GM21825 (cell line): Measurements from ENCODE around the gene RRAGC.
A peak's percentile ranks its signal among the peaks of the same experiment; 100 is the strongest.

Experiments used
- ATAC-seq: cut with Tn5 transposase; IDR thresholded peaks from one replicate; pipeline ENCODE4 v1.9.1; 2021; ENCODE audit warnings: mild to moderate bottlenecking, moderate library complexity; ENCODE audit not compliant: unreplicated experiment

Gene RRAGC, protein sequence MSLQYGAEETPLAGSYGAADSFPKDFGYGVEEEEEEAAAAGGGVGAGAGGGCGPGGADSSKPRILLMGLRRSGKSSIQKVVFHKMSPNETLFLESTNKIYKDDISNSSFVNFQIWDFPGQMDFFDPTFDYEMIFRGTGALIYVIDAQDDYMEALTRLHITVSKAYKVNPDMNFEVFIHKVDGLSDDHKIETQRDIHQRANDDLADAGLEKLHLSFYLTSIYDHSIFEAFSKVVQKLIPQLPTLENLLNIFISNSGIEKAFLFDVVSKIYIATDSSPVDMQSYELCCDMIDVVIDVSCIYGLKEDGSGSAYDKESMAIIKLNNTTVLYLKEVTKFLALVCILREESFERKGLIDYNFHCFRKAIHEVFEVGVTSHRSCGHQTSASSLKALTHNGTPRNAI

DNA sequence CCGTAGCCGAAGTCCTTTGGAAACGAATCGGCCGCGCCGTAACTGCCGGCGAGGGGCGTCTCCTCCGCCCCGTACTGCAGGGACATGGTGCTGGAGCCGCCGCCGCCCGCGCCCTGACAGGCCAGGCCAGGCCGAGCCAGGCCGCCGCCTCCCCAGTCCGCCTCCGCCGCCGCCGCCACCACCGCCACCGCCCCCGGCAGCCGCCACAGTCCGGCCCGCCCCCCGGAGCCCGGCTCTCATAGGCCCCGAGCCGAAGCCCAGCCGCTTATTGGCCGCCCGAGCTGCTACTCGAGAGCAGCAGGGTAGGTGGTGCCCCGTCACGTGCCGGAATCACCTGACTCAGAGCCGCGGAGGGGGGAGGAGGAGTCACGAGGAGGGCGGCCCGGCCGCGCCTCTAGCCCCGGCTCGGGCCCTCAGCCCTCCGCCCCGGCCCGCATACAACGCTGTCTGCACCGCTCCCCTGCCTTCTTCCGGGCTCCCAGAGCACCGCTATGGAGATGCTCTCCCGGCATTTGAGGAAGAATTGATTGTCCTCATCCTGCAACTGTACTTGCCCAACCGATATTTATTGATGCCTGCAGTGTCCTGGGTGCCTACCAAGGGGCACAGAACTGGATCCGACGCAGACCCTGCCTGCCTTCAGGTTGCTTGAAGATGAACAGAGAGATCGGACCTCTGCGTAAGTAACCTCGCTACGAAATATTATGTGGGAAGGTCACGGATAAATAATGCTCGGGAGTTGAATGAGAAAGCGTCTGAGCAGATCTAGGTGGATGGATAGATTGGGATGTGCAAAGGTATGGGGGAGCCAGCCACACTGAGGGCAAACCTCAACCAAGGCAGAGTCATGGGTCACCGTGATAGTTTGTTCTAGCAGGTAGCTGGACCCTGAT, at the start of gene RRAGC:
Gene RRAGC, minus strand, starts transcription at position 212 of the 893 bp plus-strand sequence. Its CDS starts 126 bp downstream, at position 86.
- peak; percentile 85 for ATAC-seq

DNA sequence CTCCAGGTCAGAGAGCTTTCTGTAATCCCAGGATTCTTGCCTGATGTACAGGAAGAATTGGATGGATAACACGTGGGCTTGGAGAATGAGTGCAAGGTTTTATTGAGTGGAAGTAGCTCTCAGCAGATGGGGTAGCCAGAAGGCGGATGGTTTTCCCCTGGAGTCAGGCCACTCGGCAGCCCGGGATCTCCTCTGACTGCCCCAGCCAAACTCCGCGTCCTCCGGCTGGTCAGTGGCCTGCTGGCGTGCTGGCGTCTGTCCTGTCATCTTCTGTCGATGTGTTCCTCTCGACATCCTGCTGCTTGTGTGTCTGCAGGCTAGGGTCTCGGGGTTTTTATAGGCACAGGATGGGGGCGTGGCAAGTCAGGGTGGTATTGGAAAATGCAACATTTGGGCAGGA, 49.2 kb upstream of the RRAGC start:
- ATAC-seq, result no peak

DNA sequence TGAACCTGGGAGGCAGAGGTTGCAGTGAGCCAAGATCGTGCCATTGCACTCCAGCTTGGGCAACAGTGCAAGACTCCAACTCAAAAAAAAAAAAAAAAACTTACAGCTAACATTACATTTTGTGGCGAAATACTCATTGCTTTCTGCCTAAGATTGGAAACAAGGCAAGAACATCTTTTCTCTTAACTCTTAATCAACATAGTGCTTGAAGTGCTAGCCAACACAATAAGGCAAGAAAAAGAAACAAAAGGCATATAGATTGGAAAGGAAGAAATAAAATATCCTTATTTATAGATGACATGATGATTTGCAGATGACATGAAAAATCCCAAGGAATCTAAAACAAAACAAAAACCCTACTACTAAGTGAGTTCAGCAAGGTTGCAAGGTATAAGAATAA, 46.4 kb upstream of the RRAGC start:
- no peak for ATAC-seq

DNA sequence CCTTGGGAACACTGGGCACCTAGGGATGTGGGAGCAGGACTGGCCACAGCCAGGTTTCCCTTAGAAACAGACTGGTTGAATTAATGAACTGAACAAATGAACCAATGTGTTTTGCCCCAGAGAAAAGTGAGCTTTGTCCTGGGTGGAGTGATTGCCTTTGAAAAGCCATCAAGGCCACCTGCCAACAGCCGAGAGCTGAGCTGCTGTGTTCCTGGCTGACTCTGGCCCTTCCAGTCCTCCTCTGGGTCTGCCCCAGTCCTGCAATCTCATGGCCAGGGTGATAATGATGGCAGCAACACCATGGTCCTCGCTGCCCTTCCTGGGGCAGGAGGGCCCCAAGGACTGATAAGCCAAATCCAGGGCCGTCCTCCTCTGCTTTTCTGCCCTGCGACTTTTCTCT, 40.0 kb upstream of the RRAGC start:
- ATAC-seq, result no peak

DNA sequence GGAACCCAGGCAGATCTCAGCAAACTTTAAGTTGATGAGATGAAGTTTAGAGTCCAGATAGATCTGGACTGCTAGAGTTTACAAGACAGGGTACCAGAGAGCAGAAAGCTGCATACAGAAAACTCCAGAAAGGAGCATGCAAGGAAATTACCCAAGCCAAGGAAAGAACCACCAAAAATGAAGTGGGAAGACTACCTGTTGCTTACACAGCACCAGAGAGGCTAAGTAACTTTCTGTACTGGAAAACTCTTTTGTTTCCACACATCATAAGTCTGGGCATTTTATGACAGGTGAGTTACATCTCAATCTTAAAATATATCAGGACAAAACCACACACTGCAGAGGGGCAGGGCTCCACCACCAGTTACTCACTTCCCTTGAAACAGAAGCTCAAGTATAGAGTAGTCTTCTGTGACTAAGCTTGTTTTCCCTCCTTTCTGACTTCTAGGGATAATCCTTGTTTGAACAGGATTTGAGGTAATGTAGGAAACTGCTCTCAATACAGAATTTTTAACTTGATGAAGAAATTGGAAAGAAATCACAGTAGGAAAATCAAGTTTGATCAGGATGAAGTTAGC, 39.2 kb upstream of the RRAGC start:
- ATAC-seq, result no peak

DNA sequence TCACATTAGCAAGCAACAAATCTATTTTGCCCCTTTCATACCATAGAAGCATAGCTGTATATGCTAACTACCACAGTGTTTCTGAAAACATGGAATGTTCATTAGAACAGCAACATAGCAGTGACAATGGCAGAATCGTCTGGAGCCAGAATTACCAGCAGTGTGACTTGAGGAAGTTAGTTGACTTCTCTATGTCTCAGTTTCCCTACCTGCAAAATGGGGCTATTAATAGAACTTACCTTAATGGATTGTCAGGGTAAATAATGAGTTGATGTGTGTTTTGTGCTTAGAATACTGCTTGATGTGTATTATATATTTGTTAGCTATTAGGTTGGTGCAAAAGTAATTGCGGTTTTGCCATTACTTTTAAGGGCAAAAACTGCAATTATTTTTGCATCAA, 36.6 kb upstream of the RRAGC start:
- ATAC-seq, result no peak

DNA sequence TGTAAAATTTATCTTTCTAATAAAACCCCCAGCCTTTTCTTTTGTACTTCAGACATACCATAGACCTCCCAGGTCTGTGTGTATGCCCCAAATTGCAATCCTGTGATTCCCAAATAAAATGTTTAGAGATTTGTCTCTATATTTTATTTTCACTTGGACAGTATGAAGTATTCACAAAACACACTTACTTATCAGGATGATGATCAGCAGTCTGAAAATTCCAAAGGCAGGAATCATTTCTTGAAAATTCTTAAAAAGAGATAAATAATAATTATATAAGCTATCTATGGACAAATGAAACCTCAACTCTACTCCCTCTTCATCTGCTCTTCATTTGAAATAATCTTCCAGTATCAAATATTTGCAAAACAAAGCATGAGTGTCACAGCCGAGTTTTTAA, 33.4 kb upstream of the RRAGC start:
- no peak for ATAC-seq

DNA sequence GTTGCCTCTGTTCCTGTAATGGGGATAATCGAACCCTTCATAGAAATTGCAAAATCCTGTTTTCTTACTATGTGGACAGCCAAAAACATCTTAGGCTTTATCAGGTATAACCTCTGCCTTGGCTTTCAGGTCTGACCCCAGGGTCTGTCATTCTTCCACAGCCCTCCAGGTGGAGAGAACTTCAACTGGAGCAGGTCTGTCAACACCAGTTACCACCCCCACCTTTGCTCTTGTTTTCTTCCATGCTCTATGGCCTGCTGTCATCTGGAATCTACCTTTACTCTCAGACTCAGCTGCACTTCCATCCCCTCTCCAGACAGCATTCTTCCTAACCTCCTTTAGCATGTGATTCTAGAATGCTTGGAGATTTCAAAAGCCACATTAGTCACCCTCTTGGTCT, 32.2 kb upstream of the RRAGC start:
- ATAC-seq, result no peak

DNA sequence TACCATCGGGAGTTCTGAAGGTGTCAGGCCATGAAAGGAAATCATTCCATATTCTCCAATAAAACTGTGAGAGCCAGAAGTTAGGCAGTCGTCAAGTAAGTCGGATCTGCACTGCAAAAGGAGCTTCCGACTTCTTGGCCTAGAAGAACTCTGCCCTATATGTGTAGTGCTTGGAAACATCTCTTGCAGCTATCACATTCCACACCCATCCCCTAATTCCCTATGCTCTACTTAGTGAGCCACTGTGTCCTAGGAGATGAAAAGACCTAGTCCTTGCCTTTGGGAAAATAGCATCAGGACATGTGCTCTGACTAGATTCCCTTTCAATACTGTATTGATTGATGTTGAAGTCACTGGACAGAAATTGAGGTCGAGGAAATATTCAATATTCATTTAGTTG, 30.0 kb upstream of the RRAGC start:
- ATAC-seq, result no peak

DNA sequence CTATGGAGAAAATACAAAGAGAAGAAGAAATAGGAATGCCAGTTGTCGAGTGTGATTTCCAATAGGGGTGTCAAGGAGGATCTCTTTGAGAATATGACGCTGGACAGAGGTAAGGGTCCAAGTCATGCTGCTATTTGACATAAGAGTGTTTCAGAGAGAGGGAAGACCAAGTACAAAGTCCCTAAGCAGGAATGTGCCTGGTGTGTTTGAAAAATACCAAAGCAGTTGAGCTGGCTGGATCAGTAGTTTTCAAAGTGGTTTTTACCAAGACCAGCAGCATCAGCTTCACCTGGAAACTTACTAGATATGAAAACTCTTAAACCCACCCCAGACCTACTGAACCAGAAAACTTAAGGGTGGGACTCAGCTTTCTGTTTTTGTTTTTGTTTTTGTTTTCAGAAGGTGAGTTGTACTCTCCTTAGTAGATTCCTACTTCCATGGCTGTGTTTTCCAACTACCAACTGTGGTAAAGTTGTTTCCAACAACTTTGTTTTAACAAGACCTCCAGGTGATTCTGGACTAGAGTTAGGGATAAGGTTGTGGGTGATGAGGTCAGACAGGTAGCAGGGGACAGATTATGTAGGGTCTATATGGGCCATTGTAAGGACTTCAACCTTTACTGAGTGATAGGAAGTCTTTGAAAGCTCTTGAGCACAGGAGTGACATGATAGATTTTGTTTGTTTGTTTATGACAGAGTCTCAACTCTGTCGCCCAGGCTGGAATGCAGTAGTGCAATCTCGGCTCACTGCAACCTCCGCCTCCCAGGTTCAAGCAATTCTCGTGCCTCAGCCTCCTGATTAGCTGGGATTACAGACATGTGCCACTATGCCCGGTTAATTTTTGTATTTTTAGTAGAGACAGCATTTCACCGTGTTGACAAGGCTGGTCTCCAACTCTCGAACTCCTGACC, 29.1 kb upstream of the RRAGC start:
- no peak for ATAC-seq

DNA sequence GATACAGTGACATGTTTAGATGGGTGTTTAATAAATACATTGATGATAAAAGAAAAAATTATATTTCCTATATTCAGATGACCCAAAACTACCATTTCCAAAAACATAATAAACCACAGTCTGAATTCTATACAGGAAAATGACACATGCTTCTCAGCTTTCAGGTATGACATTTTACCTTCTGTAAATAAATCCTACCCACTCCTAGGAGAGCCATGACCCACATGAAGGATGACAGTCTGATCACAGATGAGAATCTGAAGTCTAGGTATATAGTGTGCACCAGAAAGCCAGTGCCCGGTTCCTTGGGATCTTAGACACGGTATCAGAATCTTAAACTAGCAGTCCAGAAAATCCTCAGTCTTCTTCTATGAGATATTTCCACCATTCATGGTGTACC, 25.5 kb upstream of the RRAGC start:
- no peak for ATAC-seq

DNA sequence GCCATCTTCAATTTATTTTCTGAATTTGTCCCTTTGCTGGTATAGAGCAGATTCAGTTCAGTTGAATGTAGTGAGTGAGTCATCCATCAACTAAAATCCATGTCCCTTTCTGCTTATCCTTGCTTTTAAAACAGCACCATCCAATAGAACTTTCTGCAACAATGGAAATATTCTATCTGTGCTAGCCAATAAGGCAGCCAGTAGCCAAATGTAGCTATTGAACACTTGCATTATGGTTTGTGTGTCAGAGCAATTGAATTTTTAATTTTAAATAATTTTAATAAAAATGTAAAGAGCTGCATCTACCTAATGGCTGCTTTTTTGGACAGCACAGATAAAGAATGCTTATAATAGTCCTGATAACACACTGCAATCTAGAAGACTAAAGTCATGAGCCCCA, 21.9 kb upstream of the RRAGC start, which contains the start of gene GJA9:
Gene GJA9, minus strand, starts transcription at position 101 of the 400 bp plus-strand sequence. CDS start 5,489 bp downstream, outside the sequence.
- no peak for ATAC-seq

DNA sequence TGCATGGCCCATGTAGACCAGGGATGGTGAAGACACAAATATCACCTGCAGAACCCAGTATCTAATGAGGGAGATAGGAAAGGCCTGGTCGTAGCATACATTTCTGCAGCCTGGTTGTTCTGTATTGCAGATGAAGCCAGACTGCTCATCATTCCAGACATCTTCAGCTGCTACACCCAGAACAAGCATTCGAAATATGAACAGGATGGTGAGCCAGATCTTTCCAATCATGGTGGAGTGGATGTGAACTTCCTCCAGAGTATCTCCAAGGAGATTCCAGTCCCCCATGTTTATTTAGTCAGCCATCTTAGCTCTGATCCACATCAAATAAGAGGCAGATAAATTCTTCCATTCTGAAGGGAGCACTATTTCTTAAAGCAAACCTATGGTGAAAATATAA, 16.2 kb upstream of the RRAGC start:
- no peak for ATAC-seq

DNA sequence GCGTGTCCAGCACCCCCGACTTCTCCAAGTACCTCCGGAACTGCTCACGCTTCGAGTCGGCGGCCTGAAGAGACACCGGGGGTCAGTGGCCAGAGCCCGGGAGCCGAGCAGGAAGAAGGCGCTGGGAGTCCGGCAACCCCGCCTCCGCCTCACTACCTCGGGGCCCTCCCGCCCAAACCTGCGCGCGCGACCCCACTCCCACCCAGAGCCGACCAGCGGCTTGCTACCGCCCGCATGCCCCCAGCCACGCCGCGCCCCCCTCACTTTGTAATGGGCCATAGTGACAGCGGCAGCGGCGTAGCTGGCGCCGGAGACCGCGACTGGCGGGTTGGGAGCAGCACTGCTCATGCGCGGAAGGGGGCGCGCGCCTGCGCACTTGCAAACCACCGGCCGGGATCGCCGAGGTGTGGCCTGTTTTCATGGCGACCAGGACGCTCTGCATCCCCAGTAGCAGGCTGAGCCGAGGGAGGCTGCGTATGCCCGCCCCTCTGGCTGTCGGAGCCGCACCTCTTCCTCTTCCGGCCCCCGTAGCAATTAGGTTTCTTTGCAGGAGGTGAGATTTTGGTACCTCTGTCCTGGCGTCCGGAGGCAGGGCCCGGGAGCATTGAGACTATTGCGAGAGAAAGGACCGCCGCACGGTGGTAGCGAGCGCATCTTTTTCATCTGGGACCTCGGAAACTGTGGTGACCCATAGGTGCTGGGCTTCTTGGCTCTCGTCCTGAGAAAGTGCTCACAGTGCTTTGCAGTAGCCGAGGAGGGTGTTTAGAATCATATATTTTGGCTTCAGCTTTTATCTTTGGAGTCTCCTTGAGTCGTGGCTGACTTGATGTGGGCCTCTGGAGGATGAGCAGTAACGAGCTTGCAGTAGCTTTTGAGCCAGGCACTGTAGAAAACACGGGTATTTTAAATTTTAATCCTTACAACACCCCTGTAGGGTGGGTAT, 13.7 kb upstream of the RRAGC start, which contains the start of gene MYCBP:
Gene MYCBP, minus strand, starts transcription at position 322 of the 943 bp plus-strand sequence. Its CDS starts 43 bp downstream, at position 279.
- peak; percentile 88 for ATAC-seq

DNA sequence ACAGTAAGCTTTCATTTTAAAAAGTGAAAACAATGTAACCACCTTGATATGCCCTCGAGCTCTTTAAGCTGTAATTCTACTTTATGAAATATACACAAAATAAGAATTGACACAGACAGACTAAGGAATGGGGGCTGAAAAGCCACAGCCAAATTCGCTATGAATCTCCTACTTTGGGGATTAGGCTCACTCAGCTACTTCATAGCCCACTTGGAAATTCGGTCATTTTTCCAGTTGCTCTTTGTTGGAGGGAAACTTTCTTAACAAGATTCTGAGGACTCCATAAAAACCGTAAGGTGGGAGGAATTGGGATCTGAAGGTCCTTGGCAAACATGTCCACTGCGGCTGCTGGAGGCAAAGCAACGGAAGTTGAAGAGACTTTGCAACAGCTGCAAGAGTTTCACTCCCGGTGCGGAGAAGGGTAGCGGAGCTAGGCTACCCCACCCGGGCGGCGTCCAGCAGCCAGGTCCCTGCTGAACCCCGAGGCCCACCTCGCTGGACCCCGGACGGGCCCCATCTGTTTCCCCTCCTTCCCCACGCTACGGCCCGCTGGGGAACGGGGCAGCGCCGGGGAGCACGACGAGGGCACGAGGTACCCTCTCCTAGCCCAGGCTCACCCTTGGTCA, 12.9 kb upstream of the RRAGC start:
- ATAC-seq, result peak; percentile 32

DNA sequence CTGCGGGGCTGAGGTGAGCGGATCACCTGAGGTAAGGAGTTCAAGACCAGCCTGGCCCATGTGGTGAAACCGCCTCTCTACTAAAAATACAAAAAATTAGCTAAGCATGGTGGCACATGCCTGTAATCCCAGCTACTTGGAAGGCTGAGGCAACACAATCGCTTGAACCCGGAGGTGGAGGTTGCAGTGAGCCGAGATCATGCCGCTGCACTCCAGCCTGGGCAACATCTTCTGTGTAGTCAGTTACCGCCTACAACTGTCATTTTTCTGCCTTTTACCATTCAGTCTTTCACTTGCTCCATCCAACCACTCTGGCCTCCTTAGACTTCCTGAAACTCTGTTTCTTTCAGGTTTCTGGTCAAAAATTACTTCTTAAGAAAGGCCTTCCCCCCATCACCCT, 11.4 kb upstream of the RRAGC start:
- no peak for ATAC-seq

DNA sequence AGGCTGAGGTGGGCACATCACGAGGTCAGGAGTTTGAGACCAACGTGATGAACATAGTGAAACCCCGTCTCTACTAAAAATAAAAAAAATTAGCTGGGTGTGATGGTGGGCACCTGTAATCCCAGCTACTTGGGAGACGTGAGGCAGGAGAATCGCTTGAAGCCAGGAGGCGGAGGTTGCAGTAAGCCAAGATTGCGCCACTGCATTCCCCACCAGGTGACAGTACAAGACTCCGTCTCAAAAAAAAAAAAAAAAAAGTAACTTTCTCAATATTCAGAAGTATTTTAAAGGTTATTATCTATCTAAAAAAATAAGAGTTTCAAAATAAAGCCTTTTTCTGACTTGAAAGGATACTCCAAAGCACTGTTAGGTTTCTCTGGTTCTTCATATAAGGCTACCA, 7.6 kb upstream of the RRAGC start:
- ATAC-seq, result no peak

DNA sequence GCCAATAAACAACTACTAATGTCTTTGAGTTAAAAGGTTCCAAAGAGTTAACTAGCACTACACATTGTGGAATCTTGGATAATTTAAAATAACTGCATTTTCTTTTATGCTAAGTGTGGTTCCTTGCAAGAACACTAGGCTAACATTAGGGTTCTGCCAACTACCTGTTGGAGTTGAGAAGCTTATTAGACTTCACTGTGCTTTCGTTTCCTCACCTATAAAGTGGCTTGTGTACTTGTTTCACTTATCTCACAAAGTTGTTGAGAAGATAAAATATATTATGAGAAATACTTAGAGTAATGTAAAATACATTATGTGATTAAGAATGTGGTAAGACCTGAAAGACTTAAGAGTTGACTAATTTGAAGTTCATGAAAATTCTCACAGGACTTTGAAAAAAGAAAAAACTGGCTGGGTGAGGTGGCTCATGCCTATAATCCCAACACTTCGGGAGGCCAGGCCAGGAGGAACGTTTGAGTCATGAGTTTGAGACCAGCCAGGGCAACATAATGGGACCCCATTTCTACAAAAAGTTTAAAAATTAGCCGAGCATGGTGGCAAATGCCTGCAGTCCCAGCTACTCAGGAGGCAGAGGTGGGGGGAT, 5.6 kb upstream of the RRAGC start:
- ATAC-seq, result no peak

DNA sequence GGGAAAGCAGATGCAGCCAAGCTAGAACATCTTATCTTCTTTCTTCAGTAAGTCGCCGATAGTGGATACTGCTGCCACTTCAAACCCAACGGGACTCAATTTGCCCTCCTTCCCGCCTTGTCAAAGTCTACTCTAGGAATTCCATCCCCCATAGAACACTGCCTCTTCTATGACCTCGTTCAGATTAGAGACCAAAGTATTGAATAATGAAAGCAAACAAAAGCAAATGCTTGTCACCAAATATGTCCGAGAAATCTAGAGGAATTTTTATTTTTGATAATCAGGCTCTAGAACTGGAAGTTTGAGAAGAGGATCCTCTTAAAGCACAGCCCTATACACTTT, 853 bp upstream of the RRAGC start:
- ATAC-seq, result no peak
